ENCODE results near the gene FAM135A. TPM values are rescaled to one million over a fixed set of nuclear protein-coding genes. Genes with fewer than 3 reads are reported as not detected.
"Not testable (repeated sequence)": the region's sequence is repeated elsewhere in the genome, so short reads cannot be mapped to it uniquely, and the experiment has no call there.

Gene FAM135A
- total RNA-seq, 1 donor from 2014 or later = 25.1 TPM

DNA sequence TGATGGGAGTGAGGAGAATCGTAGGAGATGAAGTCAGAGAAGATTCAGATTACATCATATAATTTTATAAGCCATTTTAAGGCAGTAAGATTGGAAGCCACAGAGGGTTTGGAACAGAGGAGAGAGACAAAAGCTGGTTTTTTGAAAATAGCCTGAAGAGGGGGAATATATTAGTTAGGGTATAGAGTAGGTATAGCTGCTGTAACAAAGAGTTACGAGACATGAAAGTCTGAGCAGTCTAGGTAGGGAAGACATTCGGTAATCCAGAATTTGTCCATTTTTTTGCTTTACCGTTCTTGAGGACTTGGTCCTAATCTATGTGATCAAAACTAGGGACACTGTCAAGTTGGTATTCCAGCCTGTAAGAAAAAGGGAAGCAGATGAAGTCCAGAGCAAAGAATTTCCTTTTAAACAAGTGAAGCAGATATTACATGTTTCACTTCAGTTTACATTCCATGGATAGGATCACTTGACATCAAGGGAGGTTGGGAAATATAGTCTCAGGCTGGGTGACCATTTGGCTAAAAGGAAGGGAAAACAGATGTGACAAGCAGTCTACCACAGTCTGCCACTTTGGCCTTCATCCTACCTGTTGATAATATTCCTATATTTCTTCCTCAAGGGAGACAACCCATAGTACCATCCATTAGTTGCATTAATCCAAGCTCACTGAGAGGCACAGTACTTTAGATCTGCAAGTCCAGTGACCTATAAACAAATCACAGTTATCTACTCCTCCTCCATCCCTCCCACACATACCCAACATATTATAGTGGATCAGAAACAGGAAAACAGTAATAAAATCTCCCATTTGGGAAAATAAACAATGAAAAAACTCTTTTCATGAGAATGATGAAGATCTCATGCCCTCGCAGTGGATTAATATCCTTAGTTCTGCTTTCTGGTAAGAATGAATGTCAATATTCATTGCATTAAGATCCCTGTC, 10.2 kb downstream of the FAM135A start:
- H3K4me3 ChIP-seq (ENCODE audit: low read depth, low read length) = no peak overlapping the region
- no peak for TF ChIP-seq CTCF (conservative IDR thresholded peaks at IDR 0.05; ENCODE audit: low read depth, low read length)
- DNase-seq (ENCODE audit: low read depth) = no peak

- no peak for DNase-seq (ENCODE audit: low read depth)
- no peak for TF ChIP-seq CTCF (conservative IDR thresholded peaks at IDR 0.05; ENCODE audit: low read depth, low read length)
- H3K4me3 ChIP-seq (ENCODE audit: low read depth, low read length) = no peak overlapping the region
These were observed 11.0 kb downstream of the FAM135A start for GRCh38 chr6:70424291-70424690.

- TF ChIP-seq CTCF (conservative IDR thresholded peaks at IDR 0.05; ENCODE audit: low read depth, low read length) = no peak
- no peak overlapping the region for H3K4me3 ChIP-seq (ENCODE audit: low read depth, low read length)
- DNase-seq (ENCODE audit: low read depth) = no peak
These were observed 23.0 kb downstream of the FAM135A start for GRCh38 chr6:70436320-70436719.

- no peak overlapping the region for H3K4me3 ChIP-seq (ENCODE audit: low read depth, low read length)
- DNase-seq (ENCODE audit: low read depth) = no peak
- TF ChIP-seq CTCF (conservative IDR thresholded peaks at IDR 0.05; ENCODE audit: low read depth, low read length) = no peak
These were observed 31.7 kb downstream of the FAM135A start for GRCh38 chr6:70445001-70445400.

- not testable (repeated sequence) for DNase-seq (ENCODE audit: low read depth); H3K4me3 ChIP-seq (ENCODE audit: low read depth, low read length)
These were observed 34.2 kb downstream of the FAM135A start for GRCh38 chr6:70447343-70448070.

DNA sequence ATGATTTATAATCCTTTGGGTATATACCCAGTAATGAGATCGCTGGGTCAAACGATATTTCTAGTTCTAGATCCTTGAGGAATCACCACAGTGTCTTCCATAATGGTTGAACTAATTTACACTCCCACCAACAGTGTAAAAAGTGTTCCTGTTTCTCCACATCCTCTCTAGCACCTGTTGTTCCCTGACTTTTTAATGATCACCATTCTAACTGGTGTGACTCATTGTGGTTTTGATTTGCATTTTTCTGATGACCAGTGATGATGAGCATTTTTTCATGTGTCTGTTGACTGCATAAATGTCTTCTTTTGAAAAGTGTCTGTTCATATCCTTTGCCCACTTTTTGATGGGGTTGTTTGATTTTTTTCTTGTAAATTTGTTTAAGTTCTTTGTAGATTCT, 40.6 kb downstream of the FAM135A start:
- DNase-seq (ENCODE audit: low read depth); H3K4me3 ChIP-seq (ENCODE audit: low read depth, low read length): not testable (repeated sequence)

DNA sequence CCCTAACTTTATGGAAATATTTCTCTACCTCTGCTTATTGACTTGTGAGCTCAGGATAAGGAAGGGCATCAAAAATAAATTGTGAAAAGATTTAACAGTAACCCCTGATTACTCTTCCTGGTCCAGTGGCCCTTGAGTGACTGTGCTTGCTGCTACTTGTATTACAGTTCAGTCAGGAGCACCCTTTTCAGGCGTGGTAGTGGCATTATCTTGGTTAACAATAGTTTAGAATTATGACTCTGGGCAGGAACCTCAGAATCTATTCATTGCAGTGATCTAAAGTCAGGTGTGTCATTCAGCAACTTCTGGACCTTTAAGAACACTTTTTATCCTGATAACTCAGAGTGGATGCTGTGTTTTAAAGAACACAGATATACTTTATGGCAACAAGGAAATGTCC, 43.4 kb downstream of the FAM135A start:
- no peak overlapping the region for H3K4me3 ChIP-seq (ENCODE audit: low read depth, low read length)
- DNase-seq (ENCODE audit: low read depth) = no peak
- TF ChIP-seq CTCF (conservative IDR thresholded peaks at IDR 0.05; ENCODE audit: low read depth, low read length) = no peak
